HG02759 (cell line): Measurements from ENCODE around the gene PMP22.
"Not testable (repeated sequence)": the region's sequence is repeated elsewhere in the genome, so short reads cannot be mapped to it uniquely, and the experiment has no call there.

Experiments used
- ATAC-seq: cut with Tn5 transposase; IDR thresholded peaks from one replicate; pipeline ENCODE4 v1.9.1; 2021; ENCODE audit warnings: mild to moderate bottlenecking, moderate library complexity; ENCODE audit not compliant: unreplicated experiment

PMP22 gene

DNA sequence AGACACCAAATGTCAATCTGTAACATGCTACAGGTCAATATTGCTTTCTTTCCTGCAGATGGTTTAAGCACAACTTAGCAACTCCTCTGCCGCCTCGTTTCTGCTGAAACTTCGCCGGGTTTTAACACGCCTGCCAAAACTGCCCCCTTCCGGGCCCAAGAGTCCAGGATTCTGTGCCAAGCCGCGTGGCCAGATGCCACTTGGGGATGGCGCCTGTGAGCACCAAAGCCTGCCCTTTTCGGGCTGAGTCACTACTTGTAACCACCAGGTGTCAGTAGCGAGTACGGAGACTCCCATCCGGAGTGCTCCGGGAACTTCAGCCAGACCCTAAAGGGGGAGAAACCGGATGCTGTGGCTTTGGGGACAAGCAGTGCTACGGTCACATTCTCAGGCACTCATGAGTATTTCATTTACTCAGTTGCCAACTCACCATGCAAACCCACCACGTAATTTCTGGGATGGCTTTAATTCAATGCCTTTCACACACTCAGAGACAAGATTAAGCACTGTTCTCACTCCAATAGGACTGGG, 7.8 kb downstream of the PMP22 start:
- peak; percentile 75 for ATAC-seq

DNA sequence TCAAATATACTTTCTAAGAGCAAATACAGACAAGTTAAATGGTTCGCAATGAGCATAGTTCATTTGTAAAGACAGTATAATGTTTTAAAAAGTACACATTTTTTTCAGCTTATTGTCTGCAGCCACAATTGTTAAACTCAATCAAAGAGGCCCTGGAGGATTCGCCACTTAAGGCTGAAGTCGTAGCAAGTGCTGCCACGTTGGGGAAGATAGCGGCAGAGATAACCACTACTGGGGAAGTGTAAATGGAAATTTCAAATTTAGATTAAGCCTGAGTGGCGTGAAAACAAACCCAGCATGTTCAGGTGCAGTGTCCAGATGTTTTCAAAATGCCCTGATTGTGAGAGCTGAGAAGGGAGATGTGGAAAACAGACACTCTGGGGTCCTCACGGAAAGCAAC, 8.4 kb downstream of the PMP22 start:
- no peak for ATAC-seq

DNA sequence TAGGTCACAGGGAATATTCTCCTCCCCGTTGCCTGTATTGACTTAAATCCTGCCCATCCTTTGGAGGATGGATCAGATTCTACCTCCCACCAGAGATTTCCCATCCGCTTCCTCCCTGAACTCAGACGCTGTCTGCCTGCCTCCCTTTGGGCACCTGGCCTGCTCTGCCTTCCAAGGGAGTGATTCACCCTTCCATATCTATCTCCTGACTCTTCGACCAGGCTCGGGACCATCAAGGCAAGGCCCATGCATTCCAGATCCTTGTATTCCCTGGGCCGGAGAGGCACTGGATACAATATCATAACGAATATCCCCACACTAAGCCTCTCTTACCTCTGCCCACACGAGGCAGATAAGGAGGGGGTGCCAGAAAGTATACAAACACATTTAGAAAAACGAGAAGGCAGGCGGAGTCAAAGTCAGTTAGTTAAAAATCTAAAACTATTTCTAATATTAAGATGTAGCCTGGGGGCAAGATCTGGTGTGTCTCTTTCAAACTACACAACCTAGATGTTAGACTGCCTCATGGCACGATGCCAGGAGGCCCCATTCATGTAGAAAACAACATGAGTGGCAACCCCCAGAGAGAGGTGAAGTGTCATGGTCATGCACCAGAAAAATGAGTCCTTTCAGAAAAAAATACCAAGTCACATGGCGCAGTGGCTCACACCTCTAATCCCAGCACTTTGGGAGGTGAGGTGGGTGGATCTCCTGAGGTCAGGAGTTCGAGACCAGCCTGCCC, 9.2 kb downstream of the PMP22 start:
- no peak for ATAC-seq

DNA sequence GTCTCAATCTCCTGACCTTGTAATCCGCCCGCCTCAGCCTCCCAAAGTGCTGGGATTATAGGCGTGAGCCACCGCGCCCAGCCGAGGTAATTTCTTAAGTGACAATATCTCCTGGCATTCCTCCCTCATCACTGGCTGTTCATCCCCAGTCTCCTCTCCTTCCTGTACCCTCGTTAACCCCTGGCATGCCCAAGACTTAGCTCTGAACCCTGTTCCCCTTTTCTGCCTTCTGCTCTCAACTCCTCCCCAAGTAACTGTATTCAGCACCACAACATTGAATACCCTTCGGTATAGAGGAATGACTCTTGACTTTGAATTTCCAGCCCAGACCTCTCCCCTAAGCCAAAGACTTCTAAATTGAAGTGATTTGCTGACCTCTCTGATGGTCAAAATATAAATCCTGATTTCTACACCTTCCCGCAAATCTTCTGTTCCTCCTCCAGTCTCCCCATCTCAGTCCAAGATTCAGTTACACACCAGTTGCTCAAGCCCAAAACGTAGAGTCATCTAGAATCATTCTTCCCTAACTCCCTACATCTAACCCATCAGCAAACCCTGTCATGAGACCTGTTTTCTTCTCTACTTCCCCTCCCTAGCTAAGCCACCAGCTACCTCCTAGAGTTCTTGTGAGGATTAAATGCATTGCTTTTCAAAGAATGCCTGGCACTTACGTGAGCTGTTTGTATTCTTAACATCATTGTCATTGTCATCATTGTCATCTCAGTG, 14.8 kb downstream of the PMP22 start:
- ATAC-seq: no peak

DNA sequence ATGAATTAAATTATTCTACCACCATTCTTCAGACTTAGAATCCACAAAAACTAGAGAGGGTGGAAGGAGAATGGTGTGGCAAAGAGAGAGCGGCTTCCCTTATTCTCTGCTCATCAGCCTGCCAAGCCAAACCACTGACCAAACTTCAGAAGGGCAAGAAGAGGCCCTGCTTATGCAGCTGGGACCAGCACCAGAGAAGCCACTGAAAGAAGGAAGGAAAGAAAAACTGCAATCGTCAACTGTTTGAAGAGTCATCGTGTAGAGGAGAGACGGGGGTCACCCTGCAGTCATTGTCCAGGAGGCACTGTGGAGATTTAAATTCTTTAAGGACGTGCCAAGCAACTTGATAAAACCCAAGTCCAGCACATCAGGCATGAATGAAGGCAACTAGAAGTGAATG, 15.6 kb downstream of the PMP22 start:
- no peak for ATAC-seq

DNA sequence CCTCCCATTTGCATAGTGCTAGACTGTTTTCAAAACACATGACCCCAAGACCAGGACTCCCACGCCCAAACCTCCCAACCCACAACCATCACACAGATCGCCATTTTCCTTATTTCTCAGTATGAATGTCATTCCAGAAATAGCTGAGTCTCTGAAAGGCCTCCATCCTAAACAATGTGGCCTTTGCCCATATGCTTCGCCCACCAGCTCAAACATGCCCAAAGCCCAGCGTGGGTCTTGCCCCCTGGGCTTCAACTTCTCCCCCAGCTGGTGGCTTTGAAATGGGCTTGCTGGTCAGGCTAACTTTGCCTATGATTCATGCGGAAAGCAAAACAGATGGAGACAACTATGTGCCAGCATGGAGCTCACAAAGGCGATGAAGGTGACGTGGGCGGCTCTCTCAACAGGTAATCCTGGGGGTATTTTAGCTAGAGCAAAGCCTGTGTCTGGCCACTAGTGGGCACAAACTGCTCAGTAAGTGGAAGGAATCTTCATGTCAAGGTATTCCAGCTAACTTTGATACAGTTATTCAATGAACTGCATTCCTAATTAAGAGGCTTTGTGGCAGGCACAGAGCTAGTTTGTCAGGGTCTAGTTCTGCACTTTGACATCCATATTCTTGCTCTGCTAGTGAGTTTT, 17.1 kb downstream of the PMP22 start:
- ATAC-seq: no peak

DNA sequence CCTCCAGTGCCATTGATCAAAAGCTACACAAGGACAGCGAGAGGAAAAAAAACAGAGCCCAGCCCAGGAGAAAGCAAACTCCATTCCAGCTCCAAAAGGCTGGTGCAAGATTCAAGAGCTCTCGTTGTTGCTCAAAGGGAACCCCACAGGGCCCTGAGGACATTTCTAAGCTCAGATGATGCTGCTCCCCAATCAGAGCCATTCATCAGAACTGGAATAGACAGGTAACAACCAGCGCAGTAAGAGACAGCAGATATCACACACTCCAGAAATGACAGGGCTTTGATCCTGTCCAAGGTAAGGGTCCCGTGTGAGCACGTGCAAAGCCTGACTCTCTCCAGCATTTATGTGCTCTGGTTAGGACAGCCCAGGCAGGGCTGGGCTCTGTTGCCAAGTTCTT, 20.1 kb downstream of the PMP22 start:
- ATAC-seq: no peak

DNA sequence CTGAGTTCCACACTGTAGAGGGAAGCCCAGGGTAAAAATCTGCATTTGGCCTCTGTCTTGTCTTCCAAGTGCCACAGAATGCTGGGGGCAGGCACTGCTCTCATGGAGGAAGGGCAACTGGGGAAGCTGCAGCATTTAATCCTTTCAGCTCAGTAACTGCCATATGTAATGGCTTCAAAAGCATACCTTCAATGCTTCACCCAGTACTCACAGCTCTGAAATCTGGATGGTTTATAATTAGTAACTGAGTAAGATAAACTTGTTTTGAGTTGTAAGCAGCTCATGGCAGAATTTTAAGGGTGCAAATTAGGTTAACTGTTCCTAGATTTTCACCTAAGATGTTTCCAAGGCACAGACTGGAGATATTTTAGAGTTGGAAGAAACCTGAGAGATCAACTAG, 24.5 kb downstream of the PMP22 start:
- no peak for ATAC-seq

DNA sequence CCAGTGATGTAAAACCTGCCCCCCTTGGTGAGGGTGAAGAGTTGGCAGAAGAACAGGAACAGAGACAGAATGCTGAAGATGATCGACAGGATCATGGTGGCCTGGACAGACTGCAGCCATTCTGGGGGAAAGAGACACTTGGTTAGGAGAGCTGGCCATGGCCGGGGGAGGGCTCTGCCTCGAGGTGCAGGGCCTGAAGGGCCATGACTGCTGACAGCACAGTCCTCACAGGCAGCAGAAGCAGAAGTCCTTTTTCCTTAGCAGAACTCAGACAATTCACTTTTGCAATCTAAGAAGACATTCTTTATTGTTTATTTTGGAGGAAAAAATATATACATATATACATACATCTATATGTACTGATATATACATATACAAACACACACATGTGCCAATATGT, 25.6 kb downstream of the PMP22 start:
- ATAC-seq: no peak

DNA sequence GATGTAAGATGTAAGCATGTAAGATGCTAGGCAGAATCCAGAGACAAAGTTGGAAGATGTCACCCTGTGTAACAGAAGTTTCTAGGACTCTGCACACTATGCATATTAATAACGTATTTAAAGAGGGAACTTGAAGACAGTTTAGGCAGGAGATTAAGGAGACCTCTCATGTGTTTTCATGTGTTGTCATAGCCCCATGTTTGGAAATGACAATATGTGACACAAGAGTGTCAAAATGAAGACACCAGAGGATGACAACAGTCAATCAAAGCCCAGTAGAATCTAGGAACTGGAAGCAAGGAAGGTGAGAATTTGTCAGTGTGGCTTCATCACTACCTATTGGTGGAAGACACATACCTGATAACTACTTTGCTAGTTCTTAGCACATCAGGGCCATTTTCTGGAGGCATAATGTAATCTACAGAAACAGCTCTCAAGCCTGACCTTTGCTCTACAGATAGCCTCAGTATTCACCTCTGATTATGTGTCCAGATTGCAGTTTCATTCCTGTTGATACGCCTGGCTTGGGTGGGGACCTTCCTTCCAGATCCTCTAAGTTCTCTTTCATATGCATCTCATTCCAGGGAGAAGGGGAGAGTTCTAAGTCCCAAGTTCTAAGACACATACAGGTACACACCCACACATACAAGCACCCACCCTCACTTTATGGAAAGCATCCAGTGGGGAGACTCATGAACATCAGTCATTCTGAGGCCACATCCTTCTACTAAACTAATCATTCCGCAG, 26.3 kb downstream of the PMP22 start:
- no peak for ATAC-seq

DNA sequence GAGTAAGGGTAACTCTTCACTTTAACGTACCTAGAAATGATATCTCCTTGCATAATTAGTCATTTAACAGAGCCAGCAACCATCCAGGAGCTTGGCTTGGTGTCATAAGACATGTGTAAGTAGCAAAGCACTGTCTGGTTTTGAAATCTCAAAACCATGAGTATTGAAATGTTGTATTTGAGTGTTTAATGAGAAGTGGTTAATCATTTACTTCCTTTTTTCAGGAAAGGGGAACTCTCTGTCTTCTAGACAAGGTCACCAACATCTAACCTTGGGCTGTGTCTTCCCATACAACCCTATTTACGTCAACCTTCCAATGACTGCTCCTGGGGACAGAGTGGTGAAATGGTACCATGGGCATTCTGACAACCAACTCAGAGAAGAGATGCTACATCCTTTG, 27.1 kb downstream of the PMP22 start:
- no peak for ATAC-seq

DNA sequence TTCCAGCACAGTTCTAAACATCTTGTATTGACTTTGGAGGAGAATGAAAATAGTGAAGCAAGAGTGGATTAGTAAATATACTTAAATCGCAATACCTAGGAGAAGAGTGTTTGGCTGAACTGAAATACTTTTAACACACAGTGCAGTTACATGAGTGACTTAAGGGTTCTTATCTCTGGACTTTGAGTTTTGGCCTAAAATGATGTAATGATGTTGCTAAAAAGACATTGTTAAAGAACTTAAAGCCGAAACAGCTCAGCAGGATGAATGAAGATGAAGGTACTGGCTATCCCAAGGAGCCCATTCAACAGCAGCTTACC, 28.1 kb downstream of the PMP22 start:
- ATAC-seq: no peak

DNA sequence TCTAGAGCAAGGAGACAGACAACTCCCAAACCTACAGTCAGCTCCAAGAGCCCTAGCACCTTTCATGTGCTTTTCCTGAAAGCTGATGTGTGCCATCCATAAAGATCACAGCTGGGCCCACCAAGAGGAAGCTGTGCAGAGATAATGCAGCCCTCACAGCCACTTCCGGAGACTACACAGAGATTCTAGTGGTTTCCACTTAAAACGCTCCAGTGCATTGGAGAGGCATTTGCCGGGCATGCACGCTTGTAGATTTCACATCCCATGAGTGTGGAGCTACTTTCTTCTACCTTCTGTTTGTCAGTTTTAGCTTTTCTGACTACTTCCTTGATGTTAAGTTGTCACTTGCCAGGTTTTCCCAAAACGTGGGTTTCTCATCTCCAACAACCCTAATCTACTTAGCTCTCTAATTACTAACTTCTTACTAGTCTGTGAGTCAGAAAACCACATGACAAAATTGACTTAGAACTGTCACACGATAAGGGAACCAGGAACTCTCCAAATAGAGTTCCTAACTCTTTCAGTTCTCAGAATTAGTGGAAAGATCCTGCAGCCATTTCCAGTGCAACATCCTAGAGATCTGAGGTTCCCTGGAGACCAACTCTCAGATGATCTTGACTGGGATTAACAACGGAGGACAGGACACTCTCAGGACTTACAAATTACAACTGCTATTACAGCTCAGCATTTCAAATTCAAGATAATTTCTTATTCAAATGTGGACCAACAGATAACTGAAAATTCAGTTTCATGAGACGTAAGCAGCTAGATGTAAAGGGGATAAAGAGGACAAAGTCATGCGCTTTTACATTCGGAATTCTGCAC, 28.6 kb downstream of the PMP22 start:
- no peak for ATAC-seq

DNA sequence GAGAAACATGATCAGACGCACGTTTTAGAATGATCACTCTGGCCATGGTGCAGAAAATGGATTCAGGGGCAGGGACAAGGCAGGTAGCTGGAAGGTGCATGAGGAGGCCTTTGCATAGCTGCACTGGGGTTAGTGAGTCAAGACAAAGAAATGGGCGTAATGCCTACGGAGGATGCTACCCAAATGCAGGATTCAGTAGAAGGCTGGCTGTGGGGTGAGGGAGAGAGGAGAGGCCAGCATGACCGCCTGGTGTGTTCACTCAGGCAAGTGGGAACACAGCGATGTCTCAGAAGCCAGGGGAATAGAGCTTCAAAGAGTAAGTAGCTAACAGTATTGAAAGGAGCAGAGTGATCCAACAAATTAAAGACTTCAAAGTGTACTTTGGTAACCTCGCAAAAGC, 31.2 kb downstream of the PMP22 start:
- ATAC-seq: no peak

DNA sequence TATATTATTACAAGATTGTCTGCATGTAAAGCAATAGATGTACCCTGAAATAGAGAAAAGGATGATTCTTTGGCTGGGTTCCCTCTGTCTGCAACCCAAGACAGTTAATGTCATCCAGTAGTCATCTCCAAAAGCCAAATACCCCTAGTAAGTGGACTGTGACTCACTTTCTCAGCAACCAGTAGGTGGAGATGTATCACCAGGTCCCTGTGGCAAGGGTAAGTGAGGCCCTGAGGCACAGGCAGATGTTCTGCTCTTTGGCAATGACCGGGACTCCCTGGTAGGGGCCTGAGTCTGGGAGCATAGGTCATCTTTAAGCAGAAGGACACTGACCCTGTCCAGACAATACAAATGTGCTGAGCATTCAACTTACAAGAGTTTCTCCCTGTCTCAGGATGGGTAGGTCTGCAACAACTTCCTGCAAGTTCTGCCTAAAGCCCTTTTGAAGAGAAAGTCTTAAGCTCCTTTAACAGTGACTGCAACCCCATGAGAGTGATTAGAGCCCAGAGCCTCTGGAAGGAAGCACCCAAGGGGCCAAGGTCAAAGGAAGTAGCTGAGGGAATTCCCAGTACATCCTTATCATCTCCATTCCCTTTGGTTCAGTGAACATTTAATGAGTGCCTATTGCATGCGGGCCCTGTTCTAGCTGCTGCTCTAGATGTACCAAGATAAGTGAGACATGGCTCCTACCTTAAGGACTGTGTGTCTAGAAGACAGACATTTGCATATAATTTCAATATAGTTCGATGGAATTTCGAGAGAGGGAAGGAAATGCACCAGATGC, 31.9 kb downstream of the PMP22 start:
- ATAC-seq: no peak

DNA sequence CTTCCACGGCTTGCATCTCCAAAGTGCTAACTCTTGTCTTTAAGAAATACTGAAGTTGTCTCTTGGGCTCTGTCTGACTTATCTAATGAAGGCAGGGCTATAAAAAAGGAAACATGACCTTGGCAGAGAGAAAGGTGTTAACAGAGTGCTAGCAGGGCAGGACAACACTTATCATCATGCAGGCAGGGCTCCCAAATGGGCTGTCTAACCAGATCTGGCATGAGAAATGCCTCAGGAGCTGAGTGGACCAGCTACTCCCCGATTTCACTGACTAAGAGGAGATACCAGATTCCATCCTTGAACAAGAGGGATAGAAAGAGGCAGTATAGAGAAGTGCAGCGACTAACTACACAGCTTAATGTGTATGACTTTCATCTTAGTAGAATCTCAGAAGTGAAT, 32.6 kb downstream of the PMP22 start:
- no peak for ATAC-seq

DNA sequence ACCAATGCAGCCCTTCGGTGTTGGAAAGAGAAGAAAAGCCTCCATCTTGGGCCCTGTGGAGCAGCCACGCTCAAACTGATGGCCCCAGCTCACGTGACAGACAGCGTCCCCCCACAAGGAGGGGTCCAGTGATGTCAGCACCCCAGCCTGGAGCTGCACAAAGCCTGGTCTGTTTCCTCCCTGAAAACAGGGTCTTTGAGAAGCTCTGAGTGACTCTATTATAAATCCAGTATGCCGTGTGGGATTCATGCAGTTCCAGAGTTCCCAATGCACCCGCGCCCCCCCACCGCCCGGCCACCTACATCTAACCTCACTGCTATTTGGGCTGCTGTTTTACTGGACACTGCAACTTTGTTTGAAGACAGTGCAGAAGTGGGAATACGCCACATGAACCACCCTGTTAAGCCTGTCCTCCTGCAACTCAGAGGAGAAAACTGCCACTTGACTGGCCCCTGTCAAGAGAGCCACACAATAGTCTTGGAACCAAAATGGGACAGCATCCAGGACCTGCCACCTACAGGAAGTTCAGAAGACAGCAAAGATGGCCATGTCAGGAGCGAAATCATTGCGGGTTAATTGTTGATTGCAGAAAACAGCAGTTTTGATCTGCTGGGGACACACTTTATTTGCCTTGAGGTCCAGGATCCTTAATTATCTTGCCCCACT, 33.1 kb downstream of the PMP22 start:
- no peak for ATAC-seq

DNA sequence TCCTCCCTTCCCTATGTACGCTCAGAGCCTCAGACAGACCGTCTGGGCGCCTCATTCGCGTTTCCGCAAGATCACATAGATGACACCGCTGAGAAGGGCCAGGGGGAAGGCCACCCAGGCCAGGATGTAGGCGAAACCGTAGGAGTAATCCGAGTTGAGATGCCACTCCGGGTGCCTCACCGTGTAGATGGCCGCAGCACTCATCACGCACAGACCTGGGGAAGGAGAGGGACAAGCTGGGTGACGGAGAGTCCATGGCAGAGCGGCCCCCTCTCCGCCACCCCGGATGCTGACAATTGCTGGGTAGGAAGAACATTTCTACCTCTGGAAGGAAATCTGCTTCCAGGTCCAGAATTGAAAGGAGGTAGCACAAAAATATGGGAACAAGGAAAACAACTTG, 34.3 kb downstream of the PMP22 start:
- ATAC-seq: no peak

DNA sequence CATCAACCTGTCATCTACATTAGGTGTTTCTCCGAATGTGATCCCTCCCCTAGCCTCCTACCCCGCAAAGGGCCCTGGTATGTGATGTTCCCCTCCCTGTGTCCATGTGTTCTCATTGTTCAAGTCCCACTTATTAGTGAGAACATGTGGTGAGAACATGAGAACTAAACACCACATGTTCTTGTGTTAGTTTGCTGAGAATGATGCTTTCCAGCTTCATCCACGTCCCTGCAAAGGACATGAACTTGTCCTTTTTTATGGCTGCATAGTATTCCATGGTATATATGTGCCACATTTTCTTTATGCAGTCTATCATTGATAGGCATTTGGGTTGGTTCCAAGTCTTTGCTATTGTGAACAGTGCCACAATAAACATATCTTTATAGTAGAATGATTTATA, 43.3 kb downstream of the PMP22 start:
- ATAC-seq: not testable (repeated sequence)
